GM21360 (cell line): ENCODE results near the gene ZMYND19.
"Not testable (repeated sequence)": the region's sequence is repeated elsewhere in the genome, so short reads cannot be mapped to it uniquely, and the experiment has no call there.

Experiments
- ATAC-seq: cut with Tn5 transposase; IDR thresholded peaks from one replicate; pipeline ENCODE4 v1.9.1; 2021; ENCODE audit warnings: mild to moderate bottlenecking, moderate library complexity; ENCODE audit not compliant: unreplicated experiment

Gene ZMYND19

DNA sequence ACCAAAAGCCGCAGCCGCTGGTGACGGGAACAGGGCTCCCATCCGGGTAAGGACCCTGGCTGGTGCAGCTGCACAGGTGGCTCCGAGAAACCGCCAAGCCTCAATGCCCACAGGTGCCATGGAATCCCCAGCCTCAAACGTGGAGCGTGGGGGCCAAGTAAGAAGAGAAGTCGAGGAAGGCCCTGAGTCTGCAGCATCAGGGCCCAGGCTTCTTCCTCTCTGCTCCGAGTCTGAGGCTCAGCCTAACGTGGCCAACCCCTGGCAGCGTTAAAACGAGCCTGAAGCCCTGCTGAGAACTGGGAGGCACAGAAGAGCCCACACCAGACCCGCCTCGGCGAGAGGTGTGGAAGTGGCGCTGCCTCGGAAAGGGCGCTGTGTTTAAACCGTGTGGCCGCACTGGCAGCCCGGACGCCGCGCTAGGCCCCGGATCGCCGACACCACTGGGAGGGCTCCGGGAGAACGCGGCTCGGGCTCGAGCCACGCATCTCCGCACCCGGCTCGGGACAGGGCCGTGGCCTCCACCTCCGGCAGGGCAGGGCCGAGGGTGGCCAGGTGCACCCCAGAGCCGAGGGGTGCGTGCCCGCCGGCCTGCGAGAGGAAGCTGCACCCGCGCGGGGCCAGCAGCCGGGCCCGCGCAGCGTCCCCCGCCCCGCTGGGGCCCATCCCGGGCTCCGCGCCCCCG is 730 bp downstream of the ZMYND19 start:
- ATAC-seq: peak; percentile 11

DNA sequence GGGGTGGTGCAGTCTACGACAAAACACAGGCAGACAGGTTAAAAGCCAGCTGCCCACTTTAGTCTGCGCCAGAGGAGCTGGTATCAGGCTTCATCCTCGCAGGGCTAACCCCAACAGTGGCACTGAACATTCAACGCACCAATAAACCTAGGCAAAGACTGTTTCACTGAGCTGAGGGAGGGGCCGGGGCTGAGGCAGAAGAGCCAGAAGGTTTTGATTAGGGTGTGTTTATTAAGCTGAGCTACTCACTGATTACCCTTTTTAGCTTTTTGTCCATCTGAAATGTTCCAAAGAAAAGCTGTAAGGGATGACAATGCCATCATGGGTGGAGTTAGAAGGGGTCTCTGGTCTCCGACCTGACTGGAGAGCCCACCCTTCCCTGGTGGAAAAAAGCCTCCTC is 1.4 kb downstream of the ZMYND19 start:
- ATAC-seq: no peak

DNA sequence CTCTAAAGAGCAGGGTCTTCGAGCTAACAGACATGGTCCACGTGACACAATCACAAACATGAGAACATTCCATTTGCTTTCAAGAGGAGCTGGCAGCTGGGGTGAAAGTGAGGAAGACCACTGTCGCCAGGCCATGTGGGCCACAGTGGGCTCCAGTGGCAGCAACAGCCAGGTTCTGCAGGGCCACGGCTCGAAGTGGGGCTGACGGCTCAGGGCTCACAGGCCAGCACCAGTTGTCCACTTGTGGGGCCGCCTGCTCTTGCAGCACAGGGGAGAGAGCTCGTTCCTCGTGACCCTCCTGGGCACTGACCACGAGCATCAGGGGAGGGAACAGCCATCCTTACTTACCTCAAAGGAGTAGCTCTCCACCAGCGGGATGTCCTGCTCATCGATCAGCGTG is 2.0 kb downstream of the ZMYND19 start:
- ATAC-seq: no peak

DNA sequence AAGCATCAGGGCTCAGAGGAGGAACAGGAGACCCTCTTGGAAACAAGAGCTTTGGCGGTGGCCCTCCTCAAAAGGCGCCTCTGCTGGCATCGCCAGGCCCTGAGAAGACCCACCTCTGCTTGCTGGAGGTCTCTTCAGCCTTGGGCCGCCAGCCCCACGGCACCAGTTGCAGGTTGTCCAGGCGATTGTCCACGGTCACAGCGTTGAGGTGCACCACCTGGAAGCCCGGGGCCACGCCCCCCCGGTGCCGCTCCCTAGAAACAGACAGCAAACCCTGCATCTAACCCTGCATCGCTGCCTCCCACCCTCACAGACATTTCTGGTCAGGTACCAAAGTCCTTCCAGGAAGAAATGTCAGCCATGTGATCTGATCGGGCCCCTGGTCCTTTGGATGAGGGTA is 3.5 kb downstream of the ZMYND19 start:
- no peak for ATAC-seq

DNA sequence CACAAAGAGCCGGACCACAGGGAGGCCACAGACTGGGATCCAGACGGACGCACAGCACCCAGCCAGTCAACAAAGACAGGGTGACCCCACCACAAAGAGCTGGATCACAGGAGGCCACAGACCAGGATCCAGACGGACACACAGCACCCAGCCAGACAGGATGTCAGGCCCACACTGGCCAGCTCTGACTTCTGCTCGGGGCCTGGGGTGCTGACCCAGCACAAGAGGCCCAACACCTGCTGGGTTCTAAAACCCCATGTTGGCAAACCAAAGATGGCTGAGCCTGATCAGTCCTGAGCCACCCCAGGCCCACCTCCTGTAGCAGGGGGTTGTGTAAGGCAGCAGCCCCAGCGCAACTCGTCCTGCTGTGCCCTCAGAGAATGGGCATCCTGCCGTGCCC is 6.4 kb downstream of the ZMYND19 start:
- ATAC-seq: no peak

DNA sequence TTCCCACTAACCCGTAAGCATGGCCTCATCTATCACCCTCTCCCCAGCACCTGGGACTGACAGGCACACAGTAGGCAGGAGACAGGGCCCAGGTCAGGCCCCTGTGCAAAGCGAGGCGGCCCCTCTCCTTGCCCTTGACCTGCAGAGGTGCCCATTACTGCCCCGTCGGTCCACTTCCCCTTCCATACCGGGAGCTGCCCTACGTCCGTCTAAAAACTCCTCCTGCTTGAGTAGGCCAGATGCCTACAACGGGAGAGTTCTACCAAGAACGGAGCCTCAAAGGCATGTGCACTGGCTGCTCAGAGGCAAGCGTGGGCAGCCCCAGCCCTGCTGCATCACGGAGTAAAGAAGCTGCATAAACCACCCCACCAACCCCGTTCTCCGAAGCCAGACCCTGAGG is 7.0 kb downstream of the ZMYND19 start:
- no peak for ATAC-seq

DNA sequence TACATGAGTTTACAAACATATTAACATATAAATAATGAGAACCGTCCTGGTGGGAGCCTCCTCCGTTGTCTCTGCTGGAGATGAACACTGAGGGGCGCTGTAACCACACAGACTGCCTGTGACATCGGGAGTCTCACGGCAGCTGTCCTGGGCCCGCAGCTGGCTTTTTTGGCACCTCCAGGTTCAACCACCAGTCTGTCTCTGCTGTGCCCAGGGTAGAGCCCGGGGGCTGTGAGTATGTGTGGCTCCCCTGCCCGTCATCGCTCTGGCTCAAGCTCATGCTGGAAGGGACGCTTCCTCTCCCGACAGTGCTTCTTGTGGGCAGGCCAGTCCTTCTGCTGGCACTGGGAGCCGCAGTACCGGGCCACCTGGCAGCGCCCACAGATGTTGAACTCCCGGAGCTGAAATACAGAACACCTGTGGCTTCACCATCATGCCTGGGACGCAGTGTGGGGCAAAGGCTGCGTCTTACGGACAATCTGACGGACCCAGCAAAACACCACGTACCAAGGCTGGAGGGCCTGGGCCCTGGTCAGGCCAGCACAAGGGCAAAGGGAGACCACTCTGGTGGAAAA is 7.9 kb downstream of the ZMYND19 start:
- ATAC-seq: no peak

DNA sequence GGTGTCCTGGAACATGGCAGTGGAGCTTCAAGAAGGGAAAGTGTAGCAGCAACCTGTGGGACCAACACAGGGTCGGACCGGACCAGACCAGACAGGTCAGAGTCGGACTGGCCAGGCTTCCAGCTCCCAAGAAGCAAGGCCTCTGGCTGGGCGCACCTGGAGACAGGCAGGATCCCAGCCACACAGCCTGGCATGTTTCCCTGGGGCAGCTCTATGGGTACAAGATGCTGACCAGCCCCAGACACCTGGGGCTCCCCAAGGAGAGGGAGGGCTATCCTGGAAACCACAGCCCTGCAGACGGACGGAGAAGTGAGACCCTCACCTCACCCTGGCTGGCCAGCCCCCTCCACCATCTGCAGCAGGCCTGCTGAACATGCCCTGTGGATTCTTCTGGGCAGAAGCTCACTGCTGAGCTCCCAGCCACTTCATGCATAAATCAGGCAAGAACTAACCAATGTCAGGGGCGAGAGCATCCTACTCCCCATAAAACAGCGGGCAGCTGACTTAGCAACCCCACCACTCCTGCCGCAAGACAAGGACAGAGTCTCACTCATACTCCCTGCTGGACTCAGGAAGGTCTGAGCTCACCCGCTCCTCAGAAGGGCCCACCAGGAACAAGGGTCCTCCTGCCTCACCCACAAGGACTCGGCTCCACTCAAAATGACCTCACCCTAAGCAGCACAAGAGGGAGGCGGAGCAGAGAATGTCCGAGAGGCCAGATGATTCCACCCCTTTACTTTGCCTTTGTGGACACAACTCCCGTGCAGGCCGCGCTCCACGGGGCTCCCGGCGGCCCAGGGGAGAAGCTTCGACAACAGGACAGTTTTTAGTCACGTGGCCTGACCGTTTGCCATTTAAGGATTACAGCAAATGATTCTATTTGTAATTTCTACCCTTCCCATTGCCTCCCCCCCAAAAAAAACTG is 8.7 kb downstream of the ZMYND19 start:
- ATAC-seq: no peak

DNA sequence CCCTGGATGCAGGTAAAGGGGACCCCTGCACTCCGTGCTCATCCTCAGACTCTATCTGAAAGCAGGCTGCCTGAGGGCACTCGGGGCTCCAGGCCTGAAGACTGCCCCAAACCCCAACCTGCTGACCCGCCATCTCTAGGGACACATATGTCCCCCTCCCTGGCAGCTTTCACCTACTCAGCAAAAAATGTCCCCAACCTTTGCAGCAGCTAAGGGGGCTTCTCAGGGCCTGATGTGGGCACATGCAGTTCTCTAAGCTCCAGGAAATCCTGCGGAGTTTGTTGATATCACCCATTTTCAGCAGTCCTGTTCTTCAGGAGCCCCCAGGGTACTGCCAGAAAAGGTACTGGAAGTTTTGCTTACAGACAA is 9.4 kb downstream of the ZMYND19 start:
- no peak for ATAC-seq

DNA sequence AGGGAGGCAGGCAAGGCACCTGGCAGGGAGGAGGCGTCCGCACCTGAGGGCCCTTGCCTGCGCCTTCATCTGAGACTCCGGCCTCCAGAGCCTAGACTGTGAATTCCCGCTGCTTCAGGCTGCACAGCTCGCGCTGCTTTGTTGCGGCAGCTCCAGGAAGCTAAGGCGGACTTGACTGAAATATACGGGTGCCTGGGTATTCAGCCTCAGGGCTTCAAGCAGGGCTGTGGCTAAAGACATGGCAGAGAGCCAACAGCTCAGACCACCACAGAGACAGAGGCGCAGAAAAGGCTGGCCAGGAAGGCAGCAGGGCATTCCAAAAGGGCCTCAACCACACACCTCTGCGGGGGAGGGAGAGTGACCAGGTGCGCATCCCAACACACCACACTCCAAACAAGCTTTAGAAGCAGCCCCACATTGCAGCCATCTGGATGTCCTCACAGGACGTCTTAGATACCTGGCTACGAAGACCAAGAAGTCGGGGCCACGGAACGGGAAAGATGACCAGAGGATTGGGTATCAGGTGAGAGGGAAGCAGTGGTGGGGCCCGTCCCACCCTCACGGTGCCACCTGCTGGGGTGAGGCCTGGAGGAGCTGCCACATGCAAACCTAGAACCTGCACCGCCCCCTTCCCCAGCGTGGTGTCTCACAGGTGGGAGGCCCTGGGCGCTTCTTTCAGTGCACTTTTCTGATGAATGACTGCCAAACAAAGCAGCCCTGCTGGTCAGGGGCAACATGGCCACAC is 9.9 kb downstream of the ZMYND19 start:
- ATAC-seq: no peak

DNA sequence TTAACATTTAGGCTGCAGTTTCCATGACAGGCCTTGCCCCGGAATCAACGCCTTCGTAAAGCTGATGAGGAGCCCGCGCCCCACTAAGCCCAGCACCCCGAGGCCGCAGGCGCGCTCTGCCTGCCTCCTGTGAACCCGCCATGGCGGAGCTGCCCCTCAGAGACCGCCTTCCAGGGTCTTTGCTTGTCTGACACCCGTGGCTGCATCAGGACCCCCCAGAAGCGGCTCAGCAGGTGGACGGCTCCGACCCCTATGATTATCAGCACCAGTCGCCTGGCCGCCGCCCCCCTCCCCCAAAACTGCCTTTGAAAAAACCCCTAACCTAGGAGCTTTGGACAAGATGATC is 11.1 kb downstream of the ZMYND19 start:
- no peak for ATAC-seq

DNA sequence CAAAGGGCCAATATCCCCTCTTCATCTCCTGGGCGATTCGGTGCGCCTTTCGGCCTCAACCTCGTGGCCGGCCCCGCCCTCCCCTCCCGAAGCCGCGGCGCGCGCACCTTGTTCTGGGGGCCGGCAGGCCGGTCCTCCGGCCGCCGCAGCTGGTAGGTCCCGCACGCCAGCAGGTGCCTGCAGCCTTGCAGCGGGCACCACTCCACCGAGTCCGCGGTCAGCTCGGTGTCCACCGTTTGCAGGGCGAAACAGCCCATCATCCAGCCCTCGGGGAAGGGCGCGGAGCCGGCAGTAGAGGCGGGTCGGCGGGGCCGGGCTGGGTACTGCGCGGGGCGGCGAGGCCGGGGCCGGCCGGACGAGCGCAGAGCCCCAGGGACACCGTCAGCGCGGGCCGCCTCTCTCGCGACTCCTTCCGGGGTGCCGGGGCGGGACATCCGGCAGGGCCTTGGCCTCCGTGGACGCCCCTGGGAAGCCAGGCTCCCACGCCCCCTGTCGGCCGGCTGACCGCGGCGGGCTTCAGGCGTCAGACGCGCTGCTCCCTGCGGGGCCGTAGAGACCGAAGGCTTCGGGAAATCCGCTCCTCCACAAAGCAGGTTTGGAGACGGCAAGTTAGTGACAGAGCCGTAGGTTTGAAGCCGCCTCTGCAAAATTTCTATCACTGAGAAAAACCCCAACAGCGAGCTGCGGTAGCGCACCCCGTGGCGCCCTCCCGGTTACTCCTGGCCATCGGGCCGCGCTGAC is 11.6 kb downstream of the ZMYND19 start, which contains the start of gene DPH7:
TSS of gene DPH7 (minus strand) at position 408 of the 741 bp plus-strand sequence. CDS start at position 260, 148 bp downstream.
- peak; percentile 78 for ATAC-seq

DNA sequence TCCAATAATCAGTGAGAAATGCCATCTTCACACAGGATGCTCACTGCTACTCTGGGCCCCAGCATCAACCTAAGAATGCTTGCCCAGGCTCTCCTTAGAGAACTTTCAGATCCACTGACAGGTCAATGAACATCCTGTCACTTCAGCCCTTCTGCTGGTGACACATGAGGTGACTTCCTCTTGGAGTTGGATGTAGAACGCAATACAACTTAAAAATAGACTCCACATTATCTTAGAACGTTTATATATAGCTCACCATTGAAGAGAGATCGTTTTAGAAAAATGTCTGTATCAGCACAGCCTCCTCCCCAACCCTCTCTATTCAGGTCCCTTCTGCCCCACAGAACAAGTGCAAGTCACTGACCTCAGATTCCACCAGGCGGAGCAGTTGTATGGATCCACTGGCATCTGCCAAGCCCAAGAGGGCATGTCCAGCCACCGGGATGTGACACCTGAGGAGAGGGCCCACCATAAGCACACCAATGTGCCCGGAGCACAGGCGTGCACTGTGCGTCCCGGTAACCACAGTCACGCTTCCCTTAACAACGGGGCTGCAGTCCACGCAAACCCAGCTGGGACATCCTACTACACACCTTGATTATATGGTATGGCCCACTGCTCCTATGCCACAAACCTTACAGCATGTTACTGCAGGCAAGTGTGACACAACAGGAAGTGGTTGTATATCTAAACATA is 14.4 kb downstream of the ZMYND19 start:
- no peak for ATAC-seq

DNA sequence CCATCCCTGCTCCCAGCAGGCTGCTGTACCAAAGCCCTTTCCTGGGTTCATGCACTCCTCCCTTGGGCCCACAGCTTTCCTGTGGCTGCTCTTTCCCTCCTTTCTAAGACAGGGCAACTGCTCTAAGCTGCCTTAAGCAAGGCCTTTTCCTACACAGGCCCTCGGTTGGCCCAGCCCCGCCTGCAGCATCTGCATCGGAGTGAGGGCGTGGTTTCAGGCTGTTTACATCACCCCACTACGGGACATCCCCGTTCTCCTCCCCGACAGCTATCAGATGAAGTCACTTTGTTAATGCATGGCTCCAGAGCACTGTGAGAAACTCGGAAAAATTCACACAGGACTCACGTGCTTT is 15.0 kb downstream of the ZMYND19 start:
- ATAC-seq: no peak

DNA sequence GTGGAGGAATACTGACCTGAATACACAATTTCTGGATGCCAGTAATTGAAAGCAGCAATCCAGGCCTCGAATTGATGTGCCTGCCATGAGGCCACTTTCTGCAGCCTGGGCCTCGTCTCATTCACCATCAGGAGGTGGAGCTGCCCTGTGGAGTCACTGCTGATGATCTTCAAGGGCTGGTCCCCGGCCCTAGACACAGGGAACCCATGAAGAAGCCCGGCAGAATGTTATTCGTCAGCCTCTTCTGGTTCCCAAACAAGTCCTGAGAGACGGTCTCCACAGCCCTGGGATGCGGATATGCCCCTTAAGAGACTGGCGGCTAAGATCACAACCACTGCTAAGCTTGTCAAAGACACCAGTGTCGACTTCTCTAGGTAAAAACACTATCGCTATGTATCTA is 16.1 kb downstream of the ZMYND19 start:
- no peak for ATAC-seq

DNA sequence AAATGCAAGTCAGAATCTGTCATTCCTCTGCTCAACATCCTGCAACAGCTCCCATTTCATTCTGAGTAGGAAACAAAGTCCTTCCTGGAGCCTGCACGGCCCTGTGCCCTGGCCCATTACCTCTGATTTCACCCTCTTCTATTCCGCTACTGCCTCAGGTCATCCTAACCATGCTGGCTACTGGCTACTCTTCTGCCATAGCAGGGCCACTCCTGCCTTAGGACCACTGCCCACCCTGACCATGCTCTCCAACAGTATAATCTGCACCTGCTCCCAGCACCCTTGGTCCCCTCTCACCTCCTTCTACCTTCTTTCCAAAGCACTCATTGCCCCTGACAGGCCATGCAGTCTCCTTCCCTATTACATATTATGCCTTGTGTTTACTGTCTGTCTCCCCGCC is 19.7 kb downstream of the ZMYND19 start:
- ATAC-seq: no peak

DNA sequence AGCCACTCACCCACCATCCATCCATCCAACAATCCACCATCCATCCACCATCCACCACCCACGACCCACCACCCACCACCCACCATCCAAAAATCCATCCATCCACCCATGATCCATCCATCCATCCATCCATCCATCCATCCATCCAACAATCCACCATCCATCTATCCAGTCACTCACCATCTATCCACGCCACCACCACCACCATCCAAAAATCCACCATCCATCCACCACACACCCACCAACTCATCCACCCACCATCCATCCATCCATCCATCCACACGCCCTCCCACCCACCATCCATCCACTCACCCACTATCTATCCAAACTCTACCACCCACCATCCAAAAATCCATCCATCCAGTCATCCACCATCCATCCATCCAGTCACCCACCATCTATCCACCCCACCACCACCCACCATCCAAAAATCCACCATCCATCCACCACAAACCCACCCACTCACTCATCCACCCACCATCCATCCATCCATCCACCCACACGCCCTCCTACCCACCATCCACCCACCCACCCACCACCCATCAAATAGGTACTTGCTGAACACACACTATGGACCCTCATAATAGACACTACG is 20.6 kb downstream of the ZMYND19 start:
- ATAC-seq: no peak

DNA sequence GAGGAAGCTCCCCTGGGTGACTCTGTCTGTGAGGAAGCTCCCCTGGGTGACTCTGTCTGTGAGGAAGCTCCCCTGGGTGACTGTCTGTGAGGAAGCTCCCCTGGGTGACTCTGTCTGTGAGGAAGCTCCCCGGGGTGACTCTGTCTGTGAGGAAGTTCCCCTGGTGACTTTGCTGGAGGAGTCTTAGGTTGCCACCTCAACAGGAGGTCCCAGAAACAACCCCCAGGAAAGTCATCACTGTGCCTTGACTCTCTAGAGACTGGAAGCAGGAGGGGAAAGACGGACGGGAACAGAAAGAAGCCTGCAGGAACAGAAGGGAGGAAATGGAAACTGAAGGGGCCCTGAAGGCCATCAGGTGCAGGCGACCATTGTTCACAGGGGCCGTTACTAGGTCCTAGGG is 21.9 kb downstream of the ZMYND19 start:
- ATAC-seq: not testable (repeated sequence)

DNA sequence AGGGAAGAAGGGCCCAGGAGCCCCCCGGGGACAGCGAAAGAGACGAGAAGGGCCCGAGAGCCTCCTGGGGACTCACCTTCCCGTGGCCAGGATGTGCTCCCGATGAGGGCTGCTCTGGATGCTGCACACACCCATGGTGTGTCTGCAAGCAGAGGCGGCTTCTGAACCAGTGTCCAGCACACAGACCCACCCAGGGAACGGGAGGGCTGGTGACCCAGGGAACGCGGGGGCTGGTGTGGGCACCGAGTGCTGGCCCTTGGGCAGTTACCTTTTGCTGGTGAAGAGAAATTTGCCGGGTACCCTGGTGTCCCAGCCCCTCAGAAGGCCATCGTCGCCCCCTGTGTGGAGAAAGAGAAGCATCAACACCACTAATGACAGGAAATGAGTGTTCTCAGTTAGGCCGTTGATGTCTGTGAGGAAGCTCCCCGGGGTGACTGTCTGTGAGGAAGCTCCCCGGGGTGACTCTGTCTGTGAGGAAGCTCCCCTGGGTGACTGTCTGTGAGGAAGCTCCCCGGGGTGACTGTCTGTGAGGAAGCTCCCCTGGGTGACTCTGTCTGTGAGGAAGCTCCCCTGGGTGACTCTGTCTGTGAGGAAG is 25.4 kb downstream of the ZMYND19 start:
- no peak for ATAC-seq
